Epithelial cell of proximal tubule (primary cell): ENCODE data around the gene CDS2. TPM values are rescaled to one million over a fixed set of nuclear protein-coding genes. Genes with fewer than 3 reads are reported as not detected.
A peak's percentile ranks its signal among the peaks of the same experiment; 100 is the strongest.

Experiments used
- DNase-seq: peaks from one replicate; pipeline ENCODE4 v3.0.0-alpha.2; 2011; ENCODE audit warnings: low read depth
- H3K4me3 ChIP-seq: 2 replicates; pipeline ENCODE4 v1.5.1; 2011; ENCODE audit warnings: low read depth, mild to moderate bottlenecking, low read length
- CTCF ChIP-seq: conservative IDR thresholded peaks from 2 replicates; pipeline ENCODE4 v1.5.1; 2012; ENCODE audit warnings: low read depth, mild to moderate bottlenecking, low read length
- total RNA-seq: library from RNA; depleted of rRNA; stranded (reverse); fragments of >200 nt; gene quantifications from 2 replicates; pipeline ENCODE4 v1.2.3, GENCODE V29; 2015

Gene CDS2
- total RNA-seq, 1 donor from 2014 or later, result 18.7 TPM

- H3K4me3 ChIP-seq, result peak overlapping the region; percentile 74
- no peak for TF ChIP-seq CTCF
- no peak for DNase-seq
Observed at GRCh38 chr20:5119143-5119434, 7.7 kb upstream of the CDS2 start.

- peak within 1 kb of the TSS; percentile 74 for H3K4me3 ChIP-seq
Observed at GRCh38 chr20:5119435-5120184, 7.2 kb upstream of the CDS2 start, which contains the start of gene PCNA. TSS of gene PCNA (minus strand) at chr20:5119958. CDS start at chr20:5119798, 160 bp downstream.

GRCh38 chr20:5120185-5120476, 6.7 kb upstream of the CDS2 start:
- no peak for TF ChIP-seq CTCF
- DNase-seq, result no peak
- peak overlapping the region; percentile 74 for H3K4me3 ChIP-seq

More at GRCh38 chr20:5119435-5120184, 7.2 kb upstream of the CDS2 start, which contains the start of gene PCNA:
- DNase-seq, result no peak
- no peak for TF ChIP-seq CTCF

GRCh38 chr20:5122873-5123260, 3.9 kb upstream of the CDS2 start:
- no peak overlapping the region for H3K4me3 ChIP-seq
- no peak for DNase-seq
- no peak for TF ChIP-seq CTCF

GRCh38 chr20:5127204-5127858, 523 bp downstream of the CDS2 start:
- H3K4me3 ChIP-seq, result peak overlapping the region; percentile 76
- no peak for DNase-seq
- no peak for TF ChIP-seq CTCF

GRCh38 chr20:5127859-5128424, 1.1 kb downstream of the CDS2 start:
- TF ChIP-seq CTCF, result no peak
- H3K4me3 ChIP-seq, result peak overlapping the region; percentile 76
- no peak for DNase-seq
